GM13976 (cell line): ENCODE results near the gene PDK3.
A peak's percentile ranks its signal among the peaks of the same experiment; 100 is the strongest.

Experiments
- DNase-seq: peaks from one replicate; pipeline ENCODE4 v3.0.0; 2012; ENCODE audit warnings: low spot score
- CTCF ChIP-seq: IDR thresholded peaks from 2 replicates; pipeline ENCODE4 v1.5.1; 2012; ENCODE audit warnings: borderline replicate concordance, mild to moderate bottlenecking; ENCODE audit not compliant: insufficient read depth; ENCODE audit errors: extremely low read depth, missing control alignments, control extremely low read depth
- in situ Hi-C: fragments of 300-500 bp; cut with MboI; formaldehyde crosslinking; loops from one replicate; pipeline ENCODE4 v1.12.0; 2022; ENCODE audit warnings: low sequenced_read_pairs, mixed read lengths, inconsistent platforms; ENCODE audit not compliant: unreplicated experiment

Gene PDK3

GRCh38 chrX:24495700-24496099, 30.6 kb downstream of the PDK3 start:
- no peak for DNase-seq
- no peak for TF ChIP-seq CTCF
- in situ Hi-C loops = loop anchor here (10.0 kb wide), 1 partner anchor 101 kb away; no protein-coding TSS in a partner anchor

GRCh38 chrX:24498181-24498580, 33.1 kb downstream of the PDK3 start:
- in situ Hi-C loops = loop anchor here (10.0 kb wide), 1 partner anchor 103 kb away; no protein-coding TSS in a partner anchor
- DNase-seq = no peak
- TF ChIP-seq CTCF = no peak

- in situ Hi-C loops = loop anchor here (10.0 kb wide), 1 partner anchor 104 kb away; no protein-coding TSS in a partner anchor
These were observed 33.9 kb downstream of the PDK3 start for GRCh38 chrX:24498975-24499374.

GRCh38 chrX:24506082-24506481, 41.0 kb downstream of the PDK3 start:
- TF ChIP-seq CTCF = no peak
- in situ Hi-C loops = no loop called here
- DNase-seq = peak; percentile 25

More at GRCh38 chrX:24498975-24499374, 33.9 kb downstream of the PDK3 start:
- TF ChIP-seq CTCF = peak; percentile 31
- DNase-seq = peak; percentile 31

- in situ Hi-C loops = no loop called here
- TF ChIP-seq CTCF = no peak
- DNase-seq = no peak
These were observed 43.3 kb downstream of the PDK3 start for GRCh38 chrX:24508375-24508774.

GRCh38 chrX:24513416-24513815, 48.3 kb downstream of the PDK3 start:
- peak; percentile 48 for DNase-seq
- TF ChIP-seq CTCF = no peak
- in situ Hi-C loops = no loop called here

- no peak for TF ChIP-seq CTCF
- DNase-seq = no peak
- in situ Hi-C loops = no loop called here
These were observed 50.4 kb downstream of the PDK3 start for GRCh38 chrX:24515447-24515846.
